ENCODE measurements around the gene GRIK5. TPM values are rescaled to one million over a fixed set of nuclear protein-coding genes. Genes with fewer than 3 reads are reported as not detected.

The GRIK5 gene
- total and polyA plus RNA-seq, 2 of the 8 experiments (the other 6 are each of a cell fraction or from before 2014, with no cell fraction given) = 17.8 to 42.9 TPM

DNA sequence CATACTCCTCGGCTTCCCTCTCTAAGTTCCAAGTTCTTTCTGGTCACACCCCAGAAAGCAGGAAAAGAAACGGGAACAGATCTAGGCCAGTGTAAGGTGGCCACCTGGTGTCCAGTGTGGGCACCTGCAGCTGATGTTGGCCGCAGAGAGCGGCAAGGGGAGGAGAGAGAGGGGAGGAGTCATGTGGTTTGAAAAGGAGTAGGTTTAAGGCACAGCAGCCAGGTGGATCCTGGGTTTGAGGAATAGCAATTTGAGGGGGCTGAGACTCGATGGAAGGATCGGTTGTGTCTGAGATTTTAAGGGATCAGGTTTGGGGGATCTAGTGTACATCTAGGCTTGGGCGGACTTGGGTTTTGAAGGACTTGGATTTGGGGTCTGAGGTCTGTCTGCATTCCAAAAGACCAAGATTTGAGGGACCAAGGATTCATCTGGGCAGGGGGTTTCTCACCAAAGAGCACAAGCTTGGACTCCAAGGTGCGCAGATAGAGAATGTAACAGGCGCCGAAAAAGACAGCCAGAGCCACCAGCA lies 112.1 kb downstream of the GRIK5 start:
- no peak overlapping the region; the same call in 1 of the 2 replicates for H2BK12ac ChIP-seq (ENCODE audit: low read depth, low read length)
- no peaks in the 10 kb centered on the region for H3K79me1 ChIP-seq (ENCODE audit: low read depth, low read length)
- no peak overlapping the region for H4K8ac ChIP-seq (ENCODE audit: extremely low read depth, insufficient read depth, low read length)
- H3K79me2 ChIP-seq (ENCODE audit: control insufficient read depth in 1 of 2, insufficient read depth in 2 of 2, low read length in 2 of 2) = no peaks in the 10 kb centered on the region
- no peak overlapping the region for H3K27ac ChIP-seq (ENCODE audit: low read depth, low read length)
- H3K4me1 ChIP-seq (replicated peaks in 1 of 4; ENCODE audit: control insufficient read depth in 3 of 4, insufficient read depth in 4 of 4, low read length in 3 of 4) = peaks cover 3 to 10% (median 6%) of the 10 kb centered on the region in 4 experiments
- peak overlapping the region; percentile 81 to 92 (median 86); a peak in 7 of 8 replicates for H3K4me3 ChIP-seq (ENCODE audit: extremely low read depth in 1 of 4, insufficient read depth in 2 of 4, low read depth in 3 of 4, low read length in 4 of 4)
- no peak overlapping the region for H3K4ac ChIP-seq (replicated peaks; ENCODE audit: insufficient read length, low read depth, low read length)
- no peak overlapping the region for H3K56ac ChIP-seq (replicated peaks; ENCODE audit: insufficient read length, low read depth, low read length)
- no peaks in the 10 kb centered on the region for H4K20me1 ChIP-seq (replicated peaks in 1 of 2; ENCODE audit: control insufficient read depth in 1 of 2, insufficient read depth in 2 of 2, low read length in 2 of 2)
- no peak overlapping the region for H2BK20ac ChIP-seq (ENCODE audit: low read length)
- H3K9me3 ChIP-seq (ENCODE audit: insufficient read depth in 2 of 2, low read depth in 1 of 2, low read length in 1 of 2) = no peaks in the 10 kb centered on the region
- no peak overlapping the region; a peak in 1 of 7 replicates for H3K9ac ChIP-seq (replicated peaks in 1 of 4; ENCODE audit: extremely low read depth in 1 of 4, low read depth in 3 of 4, low read length in 3 of 4)
- ChIA-PET CTCF (ENCODE audit: partially characterized antibody) (interaction anchor here (0.7 to 4.0 kb wide), 22 partner anchors 10 to 164 kb away, joined by 3 to 33 read pairs (median 6); partner anchors contain the start of genes ERFL and RPS19), POLR2A (ENCODE audit: partially characterized antibody) (interaction anchor here (0.7 to 4.0 kb wide), 8 partner anchors 27 to 285 kb away, joined by 3 to 54 read pairs (median 7); partner anchors contain the start of gene RPS19)
- no peak overlapping the region for H4K5ac ChIP-seq (ENCODE audit: insufficient read length, low read depth, low read length)
- no peak overlapping the region for H3K18ac ChIP-seq (ENCODE audit: extremely low read depth, low read length)
- H2AK5ac ChIP-seq (ENCODE audit: low read depth, low read length) = no peak overlapping the region
- H2AFZ ChIP-seq (ENCODE audit: low read length) = no peak overlapping the region
- no peak overlapping the region for H2BK5ac ChIP-seq (ENCODE audit: low read depth, low read length)
- H2BK120ac ChIP-seq (replicated peaks; ENCODE audit: low read depth, low read length) = no peak overlapping the region
- FAIRE-seq = peak; percentile 85
- no peak overlapping the region for H2BK15ac ChIP-seq (ENCODE audit: low read length)
- H3K36me3 ChIP-seq (ENCODE audit: control insufficient read depth in 2 of 4, insufficient read depth in 4 of 4, low read length in 3 of 4) = peaks cover 0 to 5% (median 0%) of the 10 kb centered on the region in 4 experiments; a peak in 2 of 8 replicates
- no peak overlapping the region for H4K91ac ChIP-seq (replicated peaks; ENCODE audit: insufficient read length, low read length)
- H3K4me2 ChIP-seq (ENCODE audit: insufficient read depth in 1 of 2, low read depth in 2 of 2, low read length in 2 of 2) = peak overlapping the region; percentile 69 to 93
- peaks cover 2% of the 10 kb centered on the region; the same call in 1 of the 2 replicates for H3K23me2 ChIP-seq (ENCODE audit: low read depth, low read length)
- H3K23ac ChIP-seq (ENCODE audit: insufficient read length) = no peak overlapping the region
- H3K14ac ChIP-seq (ENCODE audit: insufficient read length) = no peak overlapping the region
- H3K27me3 ChIP-seq (replicated peaks in 1 of 4; ENCODE audit: control insufficient read depth in 3 of 4, extremely low read depth in 1 of 4, insufficient read depth in 3 of 4, low read length in 3 of 4) = no peaks in the 10 kb centered on the region
- WGBS, 2 experiments (ENCODE audit: extremely low coverage in 1 of 2, insufficient coverage in 1 of 2, insufficient read length in 1 of 2, insufficient replicate concordance in 2 of 2, low coverage in 1 of 2, low lambda C conversion rate in 2 of 2, missing lambda C conversion rate in 1 of 2) = 21% methylated on average over 10 of the region's 10 CpGs; no CpG with 5 or more reads in 1 of the 2 experiments
- DNase-seq (ENCODE audit: low read depth in 1 of 2, low spot score in 2 of 2) = peak; percentile 64 to 72
- TF ChIP-seq, protein P1, sequence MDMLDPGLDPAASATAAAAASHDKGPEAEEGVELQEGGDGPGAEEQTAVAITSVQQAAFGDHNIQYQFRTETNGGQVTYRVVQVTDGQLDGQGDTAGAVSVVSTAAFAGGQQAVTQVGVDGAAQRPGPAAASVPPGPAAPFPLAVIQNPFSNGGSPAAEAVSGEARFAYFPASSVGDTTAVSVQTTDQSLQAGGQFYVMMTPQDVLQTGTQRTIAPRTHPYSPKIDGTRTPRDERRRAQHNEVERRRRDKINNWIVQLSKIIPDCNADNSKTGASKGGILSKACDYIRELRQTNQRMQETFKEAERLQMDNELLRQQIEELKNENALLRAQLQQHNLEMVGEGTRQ (IDR thresholded peaks at IDR 0.05; ENCODE audit: low read length) = 0 out of 2 replicates have a peak, but pooled peaks have one; percentile 21
- TF ChIP-seq, protein P2, sequence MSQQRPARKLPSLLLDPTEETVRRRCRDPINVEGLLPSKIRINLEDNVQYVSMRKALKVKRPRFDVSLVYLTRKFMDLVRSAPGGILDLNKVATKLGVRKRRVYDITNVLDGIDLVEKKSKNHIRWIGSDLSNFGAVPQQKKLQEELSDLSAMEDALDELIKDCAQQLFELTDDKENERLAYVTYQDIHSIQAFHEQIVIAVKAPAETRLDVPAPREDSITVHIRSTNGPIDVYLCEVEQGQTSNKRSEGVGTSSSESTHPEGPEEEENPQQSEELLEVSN (IDR thresholded peaks at IDR 0.05) = peak; percentile 47; the same call in 1 of the 2 replicates
- no peak for TF ChIP-seq CBX8 (IDR thresholded peaks at IDR 0.05; ENCODE audit: borderline replicate concordance, low read depth, low read length)
- TF ChIP-seq BRCA1 (IDR thresholded peaks at IDR 0.05; ENCODE audit: low read depth, low read length) = no peak
- no peak for TF ChIP-seq EGR1 (IDR thresholded peaks at IDR 0.05; ENCODE audit: borderline replicate concordance, low read depth, low read length)
- TF ChIP-seq GTF2F1 (IDR thresholded peaks at IDR 0.05; ENCODE audit: borderline replicate concordance, low read depth, low read length) = no peak
- TF ChIP-seq, protein P3, sequence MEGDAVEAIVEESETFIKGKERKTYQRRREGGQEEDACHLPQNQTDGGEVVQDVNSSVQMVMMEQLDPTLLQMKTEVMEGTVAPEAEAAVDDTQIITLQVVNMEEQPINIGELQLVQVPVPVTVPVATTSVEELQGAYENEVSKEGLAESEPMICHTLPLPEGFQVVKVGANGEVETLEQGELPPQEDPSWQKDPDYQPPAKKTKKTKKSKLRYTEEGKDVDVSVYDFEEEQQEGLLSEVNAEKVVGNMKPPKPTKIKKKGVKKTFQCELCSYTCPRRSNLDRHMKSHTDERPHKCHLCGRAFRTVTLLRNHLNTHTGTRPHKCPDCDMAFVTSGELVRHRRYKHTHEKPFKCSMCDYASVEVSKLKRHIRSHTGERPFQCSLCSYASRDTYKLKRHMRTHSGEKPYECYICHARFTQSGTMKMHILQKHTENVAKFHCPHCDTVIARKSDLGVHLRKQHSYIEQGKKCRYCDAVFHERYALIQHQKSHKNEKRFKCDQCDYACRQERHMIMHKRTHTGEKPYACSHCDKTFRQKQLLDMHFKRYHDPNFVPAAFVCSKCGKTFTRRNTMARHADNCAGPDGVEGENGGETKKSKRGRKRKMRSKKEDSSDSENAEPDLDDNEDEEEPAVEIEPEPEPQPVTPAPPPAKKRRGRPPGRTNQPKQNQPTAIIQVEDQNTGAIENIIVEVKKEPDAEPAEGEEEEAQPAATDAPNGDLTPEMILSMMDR (IDR thresholded peaks at IDR 0.05; ENCODE audit: control extremely low read depth in 1 of 3, insufficient read depth in 1 of 3, low read depth in 1 of 3, low read length in 3 of 3) = peak; percentile 86 to 96 (median 95)
